ENCODE measurements around the gene CYGB. TPM values are rescaled to one million over a fixed set of nuclear protein-coding genes. Genes with fewer than 3 reads are reported as not detected.

Gene CYGB
- total and polyA plus RNA-seq, 2 of the 13 experiments (the other 11 are each of a cell fraction or from before 2014, with no cell fraction given), result 18.9 to 27.1 TPM

- TF ChIP-seq UBTF (CRISPR knock-in tag; IDR thresholded peaks at IDR 0.05), result peak; percentile 62
- TF ChIP-seq ZFYVE20 (CRISPR knock-in tag; IDR thresholded peaks at IDR 0.05; ENCODE audit: borderline replicate concordance, low read depth), result no peak
- no peak for TF ChIP-seq HDAC6 (IDR thresholded peaks at IDR 0.05; ENCODE audit: low read depth, low read length)
- TF ChIP-seq AHR (CRISPR knock-in tag; IDR thresholded peaks at IDR 0.05), result no peak
- TF ChIP-seq KDM5A (IDR thresholded peaks at IDR 0.05; ENCODE audit: borderline replicate concordance, low read length), result no peak
- no peak for TF ChIP-seq IKZF4 (CRISPR knock-in tag; IDR thresholded peaks at IDR 0.05; ENCODE audit: borderline replicate concordance, low read depth, not compliant biosample characterization)
- TF ChIP-seq, protein P1, sequence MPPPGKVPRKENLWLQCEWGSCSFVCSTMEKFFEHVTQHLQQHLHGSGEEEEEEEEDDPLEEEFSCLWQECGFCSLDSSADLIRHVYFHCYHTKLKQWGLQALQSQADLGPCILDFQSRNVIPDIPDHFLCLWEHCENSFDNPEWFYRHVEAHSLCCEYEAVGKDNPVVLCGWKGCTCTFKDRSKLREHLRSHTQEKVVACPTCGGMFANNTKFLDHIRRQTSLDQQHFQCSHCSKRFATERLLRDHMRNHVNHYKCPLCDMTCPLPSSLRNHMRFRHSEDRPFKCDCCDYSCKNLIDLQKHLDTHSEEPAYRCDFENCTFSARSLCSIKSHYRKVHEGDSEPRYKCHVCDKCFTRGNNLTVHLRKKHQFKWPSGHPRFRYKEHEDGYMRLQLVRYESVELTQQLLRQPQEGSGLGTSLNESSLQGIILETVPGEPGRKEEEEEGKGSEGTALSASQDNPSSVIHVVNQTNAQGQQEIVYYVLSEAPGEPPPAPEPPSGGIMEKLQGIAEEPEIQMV (CRISPR knock-in tag; IDR thresholded peaks at IDR 0.05; ENCODE audit: low read depth), result no peak
- TF ChIP-seq LRRFIP1 (CRISPR knock-in tag; conservative IDR thresholded peaks at IDR 0.05), result no peak
- peak; percentile 99 for TF ChIP-seq FOSL1 (CRISPR knock-in tag; IDR thresholded peaks at IDR 0.05; ENCODE audit: borderline replicate concordance)
- TF ChIP-seq ARHGAP35 (CRISPR knock-in tag; IDR thresholded peaks at IDR 0.05; ENCODE audit: borderline replicate concordance), result 0 out of 2 replicates have a peak, but pooled peaks have one; percentile 34
- TF ChIP-seq ZFY (CRISPR knock-in tag; IDR thresholded peaks at IDR 0.05), result peak; percentile 55
- peak; percentile 95 for TF ChIP-seq ZGPAT (CRISPR knock-in tag; IDR thresholded peaks at IDR 0.05)
- no peak for TF ChIP-seq PRPF4 (IDR thresholded peaks at IDR 0.05; ENCODE audit: low read depth, low read length, poor library complexity, severe bottlenecking)
- TF ChIP-seq ZNF674 (CRISPR knock-in tag; IDR thresholded peaks at IDR 0.05; ENCODE audit: low read depth), result no peak
- TF ChIP-seq NFIC (IDR thresholded peaks at IDR 0.05; ENCODE audit: low read length), result 0 out of 2 replicates have a peak, but pooled peaks have one; percentile 72
- TF ChIP-seq E2F2 (CRISPR knock-in tag; IDR thresholded peaks at IDR 0.05; ENCODE audit: borderline replicate concordance), result 0 out of 2 replicates have a peak, but pooled peaks have one; percentile 44
- no peak for TF ChIP-seq ARID2 (CRISPR knock-in tag; IDR thresholded peaks at IDR 0.05; ENCODE audit: borderline replicate concordance)
- peak; percentile 100 for TF ChIP-seq FOSL2 (CRISPR knock-in tag; IDR thresholded peaks at IDR 0.05)
- TF ChIP-seq SIX4 (CRISPR knock-in tag; IDR thresholded peaks at IDR 0.05), result no peak
- TF ChIP-seq ZNF556 (CRISPR knock-in tag; IDR thresholded peaks at IDR 0.05; ENCODE audit: borderline replicate concordance), result no peak
- peak; percentile 89; the same call in 1 of the 2 replicates for TF ChIP-seq ZNF317 (CRISPR knock-in tag; IDR thresholded peaks at IDR 0.05)
- no peak for TF ChIP-seq NCOA5 (CRISPR knock-in tag; IDR thresholded peaks at IDR 0.05)
Measured at GRCh38 chr17:76499267-76499667, 38.2 kb downstream of the CYGB start (continued).
